ENCODE data around the gene GPR162.

GPR162 gene

DNA sequence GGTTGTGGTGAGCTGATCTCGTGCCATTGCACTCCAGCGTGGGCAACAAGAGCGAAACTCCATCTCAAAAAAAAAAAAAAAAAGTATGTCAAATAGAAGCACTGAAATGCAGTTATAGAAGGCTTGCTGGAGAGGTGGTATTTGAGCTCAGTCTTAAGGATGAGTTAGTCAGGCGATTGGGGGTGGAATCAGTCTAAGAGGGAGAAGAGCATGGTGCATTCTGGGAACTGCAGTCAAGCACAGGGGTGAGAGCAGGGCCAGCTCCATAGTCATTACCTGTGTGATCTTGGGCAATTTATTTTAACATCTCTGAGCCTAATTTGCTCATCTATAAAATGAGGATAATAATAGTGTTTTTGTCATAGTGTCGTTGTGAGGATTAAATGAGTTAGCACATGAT, 13.3 kb downstream of the GPR162 start:
- no peak for DNase-seq (ENCODE audit: low spot score)

DNA sequence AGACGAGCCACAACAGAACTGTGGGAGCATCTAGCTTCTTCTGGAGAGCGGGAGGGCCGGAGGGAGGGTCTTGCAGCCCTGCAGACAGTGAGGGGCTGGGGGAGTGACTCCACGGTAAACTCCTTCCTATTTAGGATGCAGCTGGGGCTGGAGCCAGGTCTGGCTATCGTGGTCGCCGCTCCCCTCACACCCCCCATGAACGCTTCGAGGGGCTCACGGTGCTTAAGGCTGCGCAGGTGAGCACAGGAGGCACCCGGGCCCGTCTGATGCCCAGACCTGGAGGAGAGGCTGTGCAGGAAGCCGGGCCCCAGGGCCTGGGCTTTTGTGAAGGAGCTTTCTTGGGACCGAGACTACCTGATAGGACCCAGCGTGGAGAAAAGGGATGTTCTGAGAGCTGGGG, 15.2 kb downstream of the GPR162 start:
- no peak for DNase-seq (ENCODE audit: low spot score)

DNA sequence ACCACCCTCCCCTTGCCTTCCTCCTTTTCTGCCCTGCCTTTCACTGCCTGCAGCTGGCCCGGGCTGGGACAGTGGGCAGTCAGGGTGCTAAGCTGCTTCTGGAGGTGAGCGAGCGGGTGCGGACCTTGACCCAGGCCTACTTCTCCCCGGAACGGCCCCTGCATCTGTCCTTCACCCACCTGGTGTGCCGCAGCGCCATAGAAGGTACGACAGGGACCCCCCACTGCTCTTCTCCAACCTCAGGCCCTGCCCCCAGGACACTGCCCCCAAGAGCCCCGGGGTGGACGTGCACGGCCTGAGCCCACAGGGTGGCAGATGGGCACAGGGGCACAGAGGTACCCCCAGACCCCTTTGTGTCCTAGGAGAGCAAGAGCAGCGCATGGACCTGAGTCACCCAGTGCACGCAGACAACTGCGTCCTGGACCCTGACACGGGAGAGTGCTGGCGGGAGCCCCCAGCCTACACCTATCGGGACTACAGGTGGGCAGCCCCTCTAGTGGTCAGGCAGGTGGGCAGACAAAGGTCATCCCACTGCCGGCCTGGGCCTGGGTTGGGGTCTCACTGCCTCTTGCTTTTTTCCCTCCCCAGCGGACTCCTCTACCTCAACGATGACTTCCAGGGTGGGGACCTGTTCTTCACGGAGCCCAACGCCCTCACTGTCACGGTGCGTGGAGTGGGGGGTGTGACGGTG, 15.9 kb downstream of the GPR162 start:
- no peak for DNase-seq (ENCODE audit: low spot score)

DNA sequence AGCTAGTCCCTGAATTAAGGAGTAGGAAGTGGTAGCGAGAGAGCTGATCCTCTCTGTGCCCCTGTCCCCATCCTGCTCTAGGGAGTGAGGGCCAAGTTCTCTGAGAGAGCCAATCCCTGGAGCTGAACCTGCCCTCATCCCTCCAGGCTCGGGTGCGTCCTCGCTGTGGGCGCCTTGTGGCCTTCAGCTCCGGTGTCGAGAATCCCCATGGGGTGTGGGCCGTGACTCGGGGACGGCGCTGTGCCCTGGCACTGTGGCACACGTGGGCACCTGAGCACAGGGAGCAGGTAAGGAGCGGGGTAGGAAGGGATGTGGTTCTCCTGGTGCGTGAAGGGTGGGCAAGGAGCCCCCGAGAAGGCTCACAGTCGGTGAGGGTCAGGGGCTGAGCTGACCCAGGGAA, 17.2 kb downstream of the GPR162 start:
- DNase-seq (ENCODE audit: low spot score) = no peak

DNA sequence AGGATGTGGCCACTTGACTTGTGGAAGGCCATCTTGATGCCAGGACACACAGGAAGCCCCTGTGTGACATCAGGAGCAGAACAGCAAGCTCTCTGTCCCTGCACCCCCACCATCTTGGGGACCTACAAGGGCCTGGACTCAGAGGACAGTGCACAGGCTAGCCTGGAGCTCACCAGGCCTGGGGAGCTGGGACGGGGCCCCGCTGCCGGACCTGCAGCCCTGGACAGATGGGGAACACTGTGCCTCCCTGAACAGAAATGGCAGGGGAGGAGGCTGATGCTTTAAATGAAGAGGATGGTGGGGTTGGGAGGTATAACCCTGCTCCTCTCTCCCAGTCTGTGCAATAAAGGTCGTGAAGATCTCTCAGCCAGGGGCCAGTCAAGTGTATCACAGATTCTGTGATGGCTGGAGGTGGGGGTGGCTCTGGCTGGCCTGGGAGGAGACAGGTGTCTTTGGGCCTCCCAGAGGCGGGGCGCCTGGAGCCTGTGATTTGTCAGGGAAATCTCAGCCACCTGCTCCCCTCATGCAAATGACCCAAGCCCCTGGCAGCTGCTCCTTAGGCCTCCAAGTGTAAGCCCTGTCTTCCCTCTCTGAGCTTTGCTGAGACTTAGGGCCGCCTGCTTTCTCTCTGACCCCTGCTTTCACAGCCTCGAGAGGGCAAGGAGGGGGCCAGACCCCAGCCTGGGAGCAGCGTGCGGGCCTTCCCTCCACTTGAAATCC, 18.0 kb downstream of the GPR162 start:
- DNase-seq (ENCODE audit: low spot score) = no peak

DNA sequence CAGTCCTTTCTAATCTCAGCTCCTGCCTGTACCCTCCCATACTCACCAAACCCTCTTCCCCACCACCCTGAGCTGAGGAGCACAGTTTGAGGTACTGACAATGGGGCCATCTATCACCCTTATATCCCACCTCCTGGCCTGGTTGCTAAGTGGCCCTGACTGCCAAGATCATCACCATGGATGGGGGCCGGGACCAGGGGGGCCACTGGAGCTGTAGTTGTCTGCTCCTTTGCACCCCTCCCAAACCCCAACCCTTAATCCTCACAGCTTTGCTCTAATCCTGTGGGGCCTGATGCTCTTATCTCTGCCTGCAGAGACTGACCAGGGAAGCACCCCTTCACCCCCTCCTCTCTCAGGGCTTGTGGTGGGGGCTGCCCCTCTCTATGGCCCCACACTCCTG, 18.7 kb downstream of the GPR162 start:
- no peak for DNase-seq (ENCODE audit: low spot score)

DNA sequence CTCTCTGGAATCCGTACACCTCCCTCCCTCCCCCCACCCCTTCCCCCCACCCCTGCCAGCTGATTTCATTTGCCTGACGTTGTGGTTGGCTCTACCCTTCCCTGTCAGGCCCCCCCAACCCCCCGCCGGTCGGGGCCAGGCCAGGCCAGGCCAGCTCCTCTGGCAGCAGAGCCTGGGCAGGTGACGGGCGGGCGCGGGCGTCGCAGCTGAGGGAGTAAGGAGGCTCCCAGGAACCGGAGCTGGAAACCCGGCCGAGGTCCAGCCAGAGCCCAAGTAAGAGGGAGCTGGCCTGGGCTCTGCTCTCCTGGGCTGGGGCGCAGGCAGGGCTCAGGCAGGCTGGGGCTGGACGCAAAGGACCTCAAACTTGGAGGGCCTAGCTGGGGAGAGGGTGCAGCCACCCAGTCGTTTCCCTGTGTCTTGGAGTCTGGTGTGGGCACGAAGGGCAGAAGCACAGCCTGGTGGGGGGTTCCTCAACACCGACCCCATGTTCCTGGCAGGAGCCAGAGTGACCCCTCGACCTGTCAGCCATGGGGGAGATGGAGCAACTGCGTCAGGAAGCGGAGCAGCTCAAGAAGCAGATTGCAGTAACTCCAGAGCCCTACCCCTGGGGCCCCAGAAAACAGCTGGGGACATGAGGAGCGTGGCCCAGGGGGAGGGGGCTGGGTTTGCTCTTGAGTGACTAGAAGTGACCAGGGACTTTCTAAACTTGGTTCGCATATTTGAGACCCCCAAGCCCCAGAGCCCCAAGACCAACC, 19.3 kb downstream of the GPR162 start, which contains the start of gene GNB3:
GNB3 (plus strand) TSS at position 165 of the 755 bp plus-strand sequence; CDS start at position 528, 363 bp downstream.
- no peak for DNase-seq (ENCODE audit: low spot score)

DNA sequence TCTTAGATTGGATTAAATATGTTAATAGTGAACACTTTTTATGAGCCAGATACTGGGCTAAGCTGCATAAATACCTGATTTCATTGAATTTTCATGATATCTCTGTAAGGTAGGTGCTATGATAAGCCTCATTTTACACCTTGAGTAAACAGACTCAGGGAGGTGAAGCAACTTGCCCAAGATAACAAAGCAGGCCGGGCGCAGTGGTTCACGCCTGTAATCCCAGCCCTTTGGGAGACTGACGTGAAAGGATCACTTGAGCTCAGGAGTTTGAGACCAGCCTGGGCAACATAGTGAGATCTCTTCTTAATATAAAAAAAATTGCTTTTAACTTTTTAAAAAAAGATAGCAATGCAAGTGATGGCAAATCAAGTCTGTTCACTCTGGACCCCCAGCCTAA, 20.5 kb downstream of the GPR162 start:
- DNase-seq (ENCODE audit: low spot score) = no peak

DNA sequence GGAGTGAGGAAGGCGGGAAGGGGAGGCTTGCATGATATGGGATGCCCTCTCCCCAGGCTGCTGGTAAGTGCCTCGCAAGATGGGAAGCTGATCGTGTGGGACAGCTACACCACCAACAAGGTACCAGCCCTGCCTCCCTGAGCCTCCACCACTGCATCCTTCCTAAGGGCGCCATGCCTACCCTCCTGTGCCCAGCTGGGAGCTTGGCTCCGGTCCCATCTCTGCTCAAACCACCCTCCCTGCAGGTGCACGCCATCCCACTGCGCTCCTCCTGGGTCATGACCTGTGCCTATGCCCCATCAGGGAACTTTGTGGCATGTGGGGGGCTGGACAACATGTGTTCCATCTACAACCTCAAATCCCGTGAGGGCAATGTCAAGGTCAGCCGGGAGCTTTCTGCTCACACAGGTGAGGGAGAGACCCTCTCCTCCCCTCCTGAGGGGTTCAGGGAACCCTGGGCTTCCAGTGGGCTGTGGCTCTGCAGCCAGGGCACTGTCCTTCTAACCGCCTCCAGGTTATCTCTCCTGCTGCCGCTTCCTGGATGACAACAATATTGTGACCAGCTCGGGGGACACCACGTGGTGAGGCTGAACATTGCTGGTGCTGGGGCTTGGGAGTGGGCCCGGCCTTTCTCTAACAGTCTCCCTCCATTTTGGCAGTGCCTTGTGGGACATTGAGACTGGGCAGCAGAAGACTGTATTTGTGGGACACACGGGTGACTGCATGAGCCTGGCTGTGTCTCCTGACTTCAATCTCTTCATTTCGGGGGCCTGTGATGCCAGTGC, 21.7 kb downstream of the GPR162 start:
- DNase-seq (ENCODE audit: low spot score) = no peak

DNA sequence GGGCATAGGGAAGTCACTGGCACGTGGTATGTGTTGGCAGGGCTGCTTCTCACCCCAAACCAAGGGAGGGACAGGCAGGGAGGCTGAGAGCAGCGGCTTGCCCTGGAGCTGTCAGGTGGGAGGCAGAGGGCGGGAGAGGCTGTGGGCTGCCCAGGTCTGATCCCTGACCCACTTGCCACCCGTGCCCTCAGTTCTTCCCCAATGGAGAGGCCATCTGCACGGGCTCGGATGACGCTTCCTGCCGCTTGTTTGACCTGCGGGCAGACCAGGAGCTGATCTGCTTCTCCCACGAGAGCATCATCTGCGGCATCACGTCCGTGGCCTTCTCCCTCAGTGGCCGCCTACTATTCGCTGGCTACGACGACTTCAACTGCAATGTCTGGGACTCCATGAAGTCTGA, 23.8 kb downstream of the GPR162 start:
- DNase-seq (ENCODE audit: low spot score) = no peak

DNA sequence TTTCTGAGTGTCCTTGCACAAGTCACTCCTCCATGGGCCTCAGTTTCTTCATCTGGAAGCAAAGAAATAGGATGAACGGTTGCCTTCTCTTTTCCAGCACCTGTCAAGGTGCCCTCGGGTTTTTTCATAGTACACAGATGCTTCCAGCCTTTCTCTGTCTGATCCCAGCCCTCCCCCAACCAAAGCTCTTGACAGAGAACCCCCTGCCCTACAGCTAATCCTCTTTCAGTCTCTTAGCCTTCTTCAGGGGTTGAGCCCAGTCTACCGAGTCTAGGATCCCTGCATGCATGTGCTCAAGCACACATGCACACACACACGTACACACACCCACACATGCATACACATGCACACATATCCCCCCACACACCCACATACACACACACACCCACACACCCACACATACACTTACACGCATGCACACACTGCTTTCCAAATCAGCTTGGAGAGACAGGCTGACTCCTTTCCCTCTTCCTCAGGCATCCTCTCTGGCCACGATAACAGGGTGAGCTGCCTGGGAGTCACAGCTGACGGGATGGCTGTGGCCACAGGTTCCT, 24.8 kb downstream of the GPR162 start:
- DNase-seq (ENCODE audit: low spot score) = no peak

DNA sequence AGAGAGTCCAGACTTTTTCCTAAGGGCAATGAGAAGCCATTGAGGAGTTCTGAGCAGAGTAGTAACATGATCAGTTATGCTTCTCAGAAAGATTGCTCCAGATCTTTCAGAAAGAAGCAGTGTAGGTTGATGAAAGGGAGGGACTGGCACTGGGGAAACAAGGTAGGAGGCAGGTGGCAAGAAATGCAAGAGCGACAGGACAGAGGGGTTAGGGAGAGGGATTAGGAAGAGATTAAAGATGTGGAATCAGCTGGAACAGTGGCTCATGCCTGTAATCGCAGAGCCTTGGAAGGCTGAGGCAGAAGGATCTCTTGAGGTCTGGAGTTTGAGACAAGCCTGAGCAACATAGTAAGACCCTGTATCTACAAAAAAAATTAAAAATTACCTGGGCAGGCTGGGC, 26.1 kb downstream of the GPR162 start:
- DNase-seq (ENCODE audit: low spot score) = no peak

DNA sequence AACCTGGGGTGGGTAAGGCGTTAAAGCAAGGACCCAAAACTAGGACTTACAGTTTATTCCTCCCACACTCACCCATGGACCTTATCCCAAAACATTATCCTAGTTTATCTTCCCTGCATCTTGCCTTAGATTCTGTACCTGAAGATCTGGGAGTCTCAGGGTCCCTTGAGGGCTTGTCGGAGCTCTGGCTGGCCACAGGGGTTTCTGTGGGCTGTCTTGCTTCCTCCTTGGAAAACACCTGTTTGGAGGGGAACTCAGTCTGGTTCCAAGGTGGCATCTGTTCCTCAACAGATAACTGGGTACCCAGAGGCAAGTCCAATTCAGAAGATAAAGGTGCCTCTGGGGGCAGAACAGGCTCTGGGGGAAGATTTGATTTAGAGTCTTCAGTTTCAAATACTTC, 27.8 kb downstream of the GPR162 start:
- no peak for DNase-seq (ENCODE audit: low spot score)

DNA sequence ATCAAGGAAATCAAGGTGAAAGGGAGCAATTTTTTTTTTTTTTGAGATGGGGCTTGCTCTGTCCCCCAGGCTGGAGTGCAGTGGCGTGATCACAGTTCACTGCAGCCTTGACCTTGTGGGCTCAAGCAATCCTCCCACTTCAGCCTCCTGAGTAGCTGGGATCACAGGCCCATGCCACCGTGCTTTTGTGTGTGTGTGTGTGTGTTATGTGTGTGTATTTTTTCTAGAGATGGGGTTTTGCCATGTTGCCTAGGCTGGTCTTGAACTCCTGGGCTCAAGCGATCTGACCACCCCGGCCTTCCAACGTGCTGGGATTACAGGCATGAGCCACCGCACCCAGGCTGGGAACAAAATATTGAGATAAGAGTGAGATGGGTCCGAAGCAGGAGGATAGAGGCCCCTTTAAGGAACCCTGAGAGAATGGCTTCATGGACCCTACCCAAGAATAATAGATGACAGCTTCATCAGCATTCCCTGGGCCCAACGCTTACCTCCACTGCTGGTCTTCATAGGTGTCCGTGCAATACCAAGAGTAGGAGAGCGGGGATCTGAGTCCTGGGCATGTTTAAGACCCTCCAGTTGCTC, 28.4 kb downstream of the GPR162 start:
- DNase-seq (ENCODE audit: low spot score) = no peak

DNA sequence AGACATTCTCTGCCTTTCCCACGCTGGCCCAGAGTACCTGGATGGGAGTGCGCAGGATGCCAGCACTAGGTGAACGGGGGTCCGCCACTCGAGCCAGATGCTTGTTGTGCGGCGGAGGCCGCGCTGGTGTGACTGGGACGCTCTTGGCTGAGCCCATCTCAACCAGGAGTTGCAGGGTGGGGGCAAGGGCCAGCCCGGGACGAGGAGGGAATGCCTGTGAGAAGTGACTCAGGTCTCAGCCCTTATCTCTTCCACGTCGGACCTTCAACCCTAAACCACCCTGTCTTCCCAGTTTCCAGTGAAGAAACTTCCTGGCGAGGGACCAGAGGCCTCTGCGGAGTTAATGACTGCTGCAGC, 29.2 kb downstream of the GPR162 start:
- DNase-seq (ENCODE audit: low spot score) = no peak

DNA sequence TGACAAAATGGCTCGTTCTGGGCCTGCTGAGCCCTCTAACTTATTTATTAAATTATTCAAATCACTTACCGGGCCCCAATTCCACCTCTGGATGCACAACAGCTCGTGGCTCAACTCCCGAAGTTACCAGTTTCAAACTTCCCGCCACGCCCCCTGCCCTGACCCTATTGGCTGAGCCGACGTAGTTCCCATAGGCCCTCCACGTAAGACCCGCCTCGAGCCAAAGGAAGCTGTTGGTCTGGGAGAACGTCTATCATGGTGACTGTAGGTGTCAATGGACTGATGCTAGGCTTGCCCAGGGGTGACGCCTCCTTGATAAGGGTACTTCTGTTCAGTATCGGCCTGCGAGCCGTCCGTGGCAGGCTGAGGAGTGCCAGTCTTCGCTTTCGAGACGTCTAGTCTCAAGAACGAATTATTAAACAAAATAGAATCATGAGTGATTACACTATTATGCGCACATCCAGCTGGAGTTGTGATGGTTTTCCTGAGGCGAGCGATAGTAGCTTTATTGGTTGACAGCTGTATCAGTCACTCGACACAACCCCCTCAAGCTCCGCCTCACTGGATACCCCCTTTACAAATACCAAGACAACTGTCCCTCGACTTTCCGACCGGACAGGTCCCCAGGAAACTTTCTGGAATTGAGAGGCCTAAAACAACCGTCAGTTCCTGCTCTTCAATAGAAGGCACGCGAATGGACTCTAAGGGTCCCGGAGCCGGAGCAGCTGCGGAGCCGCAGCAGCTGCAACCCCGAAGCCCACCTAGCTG, 29.7 kb downstream of the GPR162 start, which contains the start of gene CDCA3:
CDCA3 (minus strand) TSS at position 134 of the 768 bp plus-strand sequence. CDS start 334 bp downstream, outside the sequence.
- peak; percentile 100 for DNase-seq (ENCODE audit: low spot score)

DNA sequence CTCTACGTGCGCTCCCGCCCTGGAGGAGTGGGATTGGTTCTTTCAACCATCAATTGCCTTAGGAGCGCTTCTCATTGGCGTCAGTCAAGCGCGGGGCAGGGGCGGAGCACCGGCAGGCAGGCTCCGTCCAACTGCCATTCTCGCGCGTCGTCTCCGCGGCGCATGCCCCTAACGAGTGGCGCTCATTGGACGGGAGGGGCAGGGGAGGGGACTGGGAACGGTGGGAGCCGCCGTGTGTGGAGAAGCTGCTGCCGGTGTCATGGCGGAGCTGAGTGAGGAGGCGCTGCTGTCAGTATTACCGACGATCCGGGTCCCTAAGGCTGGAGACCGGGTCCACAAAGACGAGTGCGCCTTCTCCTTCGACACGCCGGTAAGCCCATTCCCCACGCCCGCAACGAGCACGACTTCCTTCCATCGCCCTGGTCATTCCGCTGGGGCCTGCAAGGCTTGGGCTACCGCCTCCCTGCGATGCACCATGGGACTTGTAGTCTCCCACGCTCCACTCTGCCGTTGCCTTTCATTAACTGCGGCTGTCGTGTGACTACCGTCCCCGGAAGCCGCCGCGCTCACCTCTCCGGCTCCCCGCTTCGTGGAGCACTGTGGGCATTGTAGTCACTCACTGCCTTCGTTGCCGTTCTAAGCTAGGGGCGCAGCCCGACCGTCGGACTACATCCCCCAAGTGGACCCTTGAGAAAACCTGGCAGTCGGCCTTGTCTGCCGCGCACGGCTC, 30.5 kb downstream of the GPR162 start, which contains the start of gene USP5:
USP5 (plus strand) TSS at position 230 of the 730 bp plus-strand sequence; CDS start at position 260, 30 bp downstream.
- DNase-seq (ENCODE audit: low spot score) = peak; percentile 100

DNA sequence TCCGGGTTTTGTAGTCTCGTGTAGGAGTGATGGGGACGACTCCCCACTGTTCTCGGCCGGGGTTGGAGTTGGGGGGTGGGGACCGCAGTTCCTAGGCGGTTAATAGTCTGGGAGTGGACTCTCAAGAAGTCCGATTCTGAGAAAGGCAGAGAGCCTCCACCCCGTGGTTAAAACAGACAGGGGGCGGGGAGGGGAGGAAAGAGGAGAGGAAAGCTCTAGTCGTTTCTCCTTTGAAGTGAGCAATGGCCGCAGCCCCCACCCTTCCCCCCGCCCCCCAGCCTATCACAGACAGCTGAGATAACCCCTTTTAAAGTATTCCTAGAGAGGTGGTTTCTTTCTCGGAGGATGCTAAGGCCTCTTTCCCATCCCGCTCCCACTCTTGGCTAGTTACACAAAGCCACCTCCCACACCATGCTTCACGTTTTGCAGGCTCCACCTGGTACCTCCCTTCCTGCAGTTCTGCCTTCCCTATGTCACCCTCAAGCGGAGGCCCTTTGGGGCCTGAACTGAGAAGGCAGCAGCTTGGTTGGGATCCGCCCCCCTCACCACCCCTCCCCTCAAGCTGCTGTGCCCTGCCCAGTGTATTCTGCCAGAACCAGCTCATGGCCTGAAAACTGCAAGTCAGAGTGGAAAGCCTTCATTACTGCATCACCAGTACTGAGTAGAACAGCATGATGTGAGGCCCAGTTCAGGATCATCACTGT, 31.2 kb downstream of the GPR162 start:
- peak; percentile 75 for DNase-seq (ENCODE audit: low spot score)

DNA sequence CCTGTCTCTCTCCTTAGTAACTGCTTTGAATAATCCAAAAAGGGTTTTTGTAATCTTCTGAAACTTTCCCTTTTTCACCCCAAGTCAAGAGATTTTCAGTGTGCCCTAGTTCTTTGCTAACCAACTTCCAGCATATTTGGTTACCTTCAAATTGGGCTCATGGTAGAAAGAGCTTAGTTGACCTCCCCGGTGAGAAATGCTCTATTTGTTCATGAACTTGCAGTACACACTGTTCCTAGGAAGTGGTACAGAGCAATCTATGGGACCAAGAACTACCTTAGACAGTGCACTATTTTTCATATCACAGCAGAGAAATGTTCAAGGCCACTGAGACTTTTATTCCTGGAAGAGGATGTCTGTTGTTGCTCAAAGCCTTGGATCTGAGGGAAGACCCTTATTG, 32.0 kb downstream of the GPR162 start:
- no peak for DNase-seq (ENCODE audit: low spot score)
